SU-DHL-6 (cell line): ENCODE data around the gene LATS2.

Experiments
- CTCF ChIP-seq: fragments of 200-600 bp; sonication (generic); IDR thresholded peaks from one replicate; pipeline ENCODE4 v1.5.1; 2017; ENCODE audit warnings: antibody characterized with exemption, mild to moderate bottlenecking, low read length, moderate library complexity; ENCODE audit not compliant: insufficient read depth, poor library complexity, severe bottlenecking
- EZH2phosphoT487 ChIP-seq: fragments of 200-600 bp; sonication (generic), shearing (Covaris generic); conservative IDR thresholded peaks from 2 replicates; pipeline ENCODE4 v1.6.1; 2018; ENCODE audit warnings: mild to moderate bottlenecking, antibody characterized with exemption, low read length, moderate library complexity, mixed read lengths

- TF ChIP-seq CTCF (no peak), EZH2phosphoT487 (no peak)
Observed at GRCh38 chr13:20968745-20969144, 92.6 kb downstream of the LATS2 start.
